ENCODE measurements around the gene MRPS18A.

Gene MRPS18A

GRCh38 chr6:43673444-43674084, 14.0 kb downstream of the MRPS18A start:
- peaks cover 18% of the 10 kb centered on the region for H3K4me1 ChIP-seq (ENCODE audit: insufficient read depth, low read length)
- no peak overlapping the region for H3K4me3 ChIP-seq (ENCODE audit: low read depth in 1 of 2, low read length in 2 of 2)
- no peak overlapping the region for H3K27ac ChIP-seq (ENCODE audit: low read depth, low read length)
- H3K9ac ChIP-seq (ENCODE audit: low read length), result no peak overlapping the region
- H3K27me3 ChIP-seq (ENCODE audit: control insufficient read depth in 1 of 2, insufficient read depth in 2 of 2, low read length in 2 of 2), result no peaks in the 10 kb centered on the region
- no peaks in the 10 kb centered on the region for H3K9me3 ChIP-seq (ENCODE audit: low read length)
- H3K36me3 ChIP-seq (ENCODE audit: insufficient read depth, low read length), result peaks cover 74% of the 10 kb centered on the region

GRCh38 chr6:43671801-43672690, 15.5 kb downstream of the MRPS18A start:
- no peak overlapping the region for H3K9ac ChIP-seq (ENCODE audit: low read length)
- H3K4me1 ChIP-seq (ENCODE audit: insufficient read depth, low read length), result peaks cover 32% of the 10 kb centered on the region
- H3K36me3 ChIP-seq (ENCODE audit: insufficient read depth, low read length), result peaks cover 58% of the 10 kb centered on the region
- no peak overlapping the region for H3K4me3 ChIP-seq (ENCODE audit: low read depth in 1 of 2, low read length in 2 of 2)
- no peaks in the 10 kb centered on the region for H3K9me3 ChIP-seq (ENCODE audit: low read length)
- no peaks in the 10 kb centered on the region for H3K27me3 ChIP-seq (ENCODE audit: control insufficient read depth in 1 of 2, insufficient read depth in 2 of 2, low read length in 2 of 2)
- no peak overlapping the region for H3K27ac ChIP-seq (ENCODE audit: low read depth, low read length)

- H3K9ac ChIP-seq (ENCODE audit: low read length), result no peak overlapping the region
- H3K4me1 ChIP-seq (ENCODE audit: insufficient read depth, low read length), result peaks cover 32% of the 10 kb centered on the region
- H3K4me3 ChIP-seq (ENCODE audit: low read depth in 1 of 2, low read length in 2 of 2), result no peak overlapping the region
- peaks cover 50% of the 10 kb centered on the region for H3K36me3 ChIP-seq (ENCODE audit: insufficient read depth, low read length)
- no peaks in the 10 kb centered on the region for H3K9me3 ChIP-seq (ENCODE audit: low read length)
- no peak overlapping the region for H3K27ac ChIP-seq (ENCODE audit: low read depth, low read length)
- H3K27me3 ChIP-seq (ENCODE audit: control insufficient read depth in 1 of 2, insufficient read depth in 2 of 2, low read length in 2 of 2), result no peaks in the 10 kb centered on the region
These were observed 16.4 kb downstream of the MRPS18A start for GRCh38 chr6:43671011-43671800.

- Histone ChIP-seq H3K36me3 (ENCODE audit: insufficient read depth, low read length) (peaks cover 44% of the 10 kb centered on the region), H3K27ac (ENCODE audit: low read depth, low read length) (peak overlapping the region; percentile 7), H3K4me3 (ENCODE audit: low read depth in 1 of 2, low read length in 2 of 2) (no peak overlapping the region), H3K9me3 (ENCODE audit: low read length) (no peaks in the 10 kb centered on the region), H3K27me3 (ENCODE audit: control insufficient read depth in 1 of 2, insufficient read depth in 2 of 2, low read length in 2 of 2) (no peaks in the 10 kb centered on the region), H3K9ac (ENCODE audit: low read length) (no peak overlapping the region), H3K4me1 (ENCODE audit: insufficient read depth, low read length) (peaks cover 32% of the 10 kb centered on the region)
These were observed 17.0 kb downstream of the MRPS18A start for GRCh38 chr6:43670623-43670986.

- H3K4me3 ChIP-seq (ENCODE audit: low read depth in 1 of 2, low read length in 2 of 2), result no peak overlapping the region
- H3K27ac ChIP-seq (ENCODE audit: low read depth, low read length), result peak overlapping the region; percentile 57
- no peaks in the 10 kb centered on the region for H3K9me3 ChIP-seq (ENCODE audit: low read length)
- H3K9ac ChIP-seq (ENCODE audit: low read length), result no peak overlapping the region
- peaks cover 39% of the 10 kb centered on the region for H3K36me3 ChIP-seq (ENCODE audit: insufficient read depth, low read length)
- peaks cover 32% of the 10 kb centered on the region for H3K4me1 ChIP-seq (ENCODE audit: insufficient read depth, low read length)
- no peaks in the 10 kb centered on the region for H3K27me3 ChIP-seq (ENCODE audit: control insufficient read depth in 1 of 2, insufficient read depth in 2 of 2, low read length in 2 of 2)
These were observed 17.5 kb downstream of the MRPS18A start for GRCh38 chr6:43669922-43670622.

- H3K9me3 ChIP-seq (ENCODE audit: low read length), result no peaks in the 10 kb centered on the region
- H3K4me3 ChIP-seq (ENCODE audit: low read depth in 1 of 2, low read length in 2 of 2), result no peak overlapping the region
- H3K27ac ChIP-seq (ENCODE audit: low read depth, low read length), result peak overlapping the region; percentile 57
- no peak overlapping the region for H3K9ac ChIP-seq (ENCODE audit: low read length)
- peaks cover 32% of the 10 kb centered on the region for H3K4me1 ChIP-seq (ENCODE audit: insufficient read depth, low read length)
- peaks cover 31% of the 10 kb centered on the region for H3K36me3 ChIP-seq (ENCODE audit: insufficient read depth, low read length)
- H3K27me3 ChIP-seq (ENCODE audit: control insufficient read depth in 1 of 2, insufficient read depth in 2 of 2, low read length in 2 of 2), result no peaks in the 10 kb centered on the region
These were observed 18.3 kb downstream of the MRPS18A start for GRCh38 chr6:43669050-43669921.

- Histone ChIP-seq H3K9me3 (ENCODE audit: low read length) (no peaks in the 10 kb centered on the region), H3K27ac (ENCODE audit: low read depth, low read length) (peak overlapping the region; percentile 35), H3K4me3 (ENCODE audit: low read depth in 1 of 2, low read length in 2 of 2) (no peak overlapping the region), H3K4me1 (ENCODE audit: insufficient read depth, low read length) (peaks cover 32% of the 10 kb centered on the region), H3K36me3 (ENCODE audit: insufficient read depth, low read length) (peaks cover 22% of the 10 kb centered on the region), H3K27me3 (ENCODE audit: control insufficient read depth in 1 of 2, insufficient read depth in 2 of 2, low read length in 2 of 2) (no peaks in the 10 kb centered on the region), H3K9ac (ENCODE audit: low read length) (no peak overlapping the region)
These were observed 19.2 kb downstream of the MRPS18A start for GRCh38 chr6:43668151-43669028.

GRCh38 chr6:43667245-43668150, 20.1 kb downstream of the MRPS18A start:
- peaks cover 17% of the 10 kb centered on the region for H3K36me3 ChIP-seq (ENCODE audit: insufficient read depth, low read length)
- no peak overlapping the region for H3K27ac ChIP-seq (ENCODE audit: low read depth, low read length)
- H3K27me3 ChIP-seq (ENCODE audit: control insufficient read depth in 1 of 2, insufficient read depth in 2 of 2, low read length in 2 of 2), result no peaks in the 10 kb centered on the region
- H3K4me3 ChIP-seq (ENCODE audit: low read depth in 1 of 2, low read length in 2 of 2), result no peak overlapping the region
- H3K4me1 ChIP-seq (ENCODE audit: insufficient read depth, low read length), result peaks cover 32% of the 10 kb centered on the region
- H3K9ac ChIP-seq (ENCODE audit: low read length), result no peak overlapping the region
- H3K9me3 ChIP-seq (ENCODE audit: low read length), result no peaks in the 10 kb centered on the region

GRCh38 chr6:43666196-43666920, 21.2 kb downstream of the MRPS18A start:
- no peak overlapping the region for H3K27ac ChIP-seq (ENCODE audit: low read depth, low read length)
- peaks cover 32% of the 10 kb centered on the region for H3K4me1 ChIP-seq (ENCODE audit: insufficient read depth, low read length)
- H3K4me3 ChIP-seq (ENCODE audit: low read depth in 1 of 2, low read length in 2 of 2), result no peak overlapping the region
- no peaks in the 10 kb centered on the region for H3K9me3 ChIP-seq (ENCODE audit: low read length)
- H3K9ac ChIP-seq (ENCODE audit: low read length), result no peak overlapping the region
- H3K36me3 ChIP-seq (ENCODE audit: insufficient read depth, low read length), result peaks cover 6% of the 10 kb centered on the region
- H3K27me3 ChIP-seq (ENCODE audit: control insufficient read depth in 1 of 2, insufficient read depth in 2 of 2, low read length in 2 of 2), result no peaks in the 10 kb centered on the region
